Measurements from ENCODE around the gene ACMSD. TPM values are rescaled to one million over a fixed set of nuclear protein-coding genes. Genes with fewer than 3 reads are reported as not detected.

The ACMSD gene
- total and polyA plus RNA-seq, 2 experiments from 2014 or later = 0.11 TPM; not detected in 1

- H3K27ac ChIP-seq (ENCODE audit: low read depth) = no peak overlapping the region
- H3K27me3 ChIP-seq (ENCODE audit: insufficient read depth) = no peaks in the 10 kb centered on the region
- no peaks in the 10 kb centered on the region; the same call in 2 of the 3 replicates for H3K4me1 Mint-ChIP-seq
- H3K4me3 Mint-ChIP-seq = no peak overlapping the region
- no peaks in the 10 kb centered on the region for H3K9me2 ChIP-seq (ENCODE audit: insufficient read depth)
- H3K36me3 Mint-ChIP-seq (ENCODE audit: low read depth) = no peaks in the 10 kb centered on the region
- no peaks in the 10 kb centered on the region for H4K20me1 ChIP-seq (replicated peaks; ENCODE audit: insufficient read depth)
- H3K4me2 ChIP-seq = no peak overlapping the region
- ATAC-seq = no peak
- no peaks in the 10 kb centered on the region for H3F3A ChIP-seq (replicated peaks; ENCODE audit: low read depth)
- H3K27ac Mint-ChIP-seq = no peak overlapping the region
- TF ChIP-seq STAT1 (IDR thresholded peaks at IDR 0.05; ENCODE audit: unreplicated experiment) = no peak
- no peak for TF ChIP-seq REST (IDR thresholded peaks at IDR 0.05; ENCODE audit: unreplicated experiment)
- TF ChIP-seq POLR2AphosphoS5 (IDR thresholded peaks at IDR 0.05; ENCODE audit: low read depth) = no peak
- no peak for TF ChIP-seq ZNF114 (CRISPR knock-in tag; IDR thresholded peaks at IDR 0.05)
- TF ChIP-seq CTCF (conservative IDR thresholded peaks at IDR 0.05; ENCODE audit: low read depth in 2 of 2) = no peak
- no peak for TF ChIP-seq EZH2 (IDR thresholded peaks at IDR 0.05; ENCODE audit: low read depth, unreplicated experiment)
- no peak for TF ChIP-seq JUNB (IDR thresholded peaks at IDR 0.05; ENCODE audit: unreplicated experiment)
- no peak for TF ChIP-seq NANOG (IDR thresholded peaks at IDR 0.05; ENCODE audit: borderline replicate concordance)
- no peak for TF ChIP-seq ZNF331 (CRISPR knock-in tag; IDR thresholded peaks at IDR 0.05; ENCODE audit: low read depth)
- TF ChIP-seq ZNF462 (CRISPR knock-in tag; IDR thresholded peaks at IDR 0.05) = no peak
- no peak for TF ChIP-seq CREB1 (CRISPR knock-in tag; IDR thresholded peaks at IDR 0.05; ENCODE audit: low read depth)
- no peak for TF ChIP-seq EZH2phosphoT487 (IDR thresholded peaks at IDR 0.05; ENCODE audit: unreplicated experiment)
- TF ChIP-seq ETS1 (IDR thresholded peaks at IDR 0.05) = no peak
- H3K79me2 ChIP-seq (replicated peaks; ENCODE audit: insufficient read depth) = no peaks in the 10 kb centered on the region
- no peaks in the 10 kb centered on the region for H3K4me1 ChIP-seq (ENCODE audit: insufficient read depth)
- no peak for DNase-seq (ENCODE audit: low spot score)
- no peak overlapping the region for H3K4me3 ChIP-seq
- H3K27me3 Mint-ChIP-seq (ENCODE audit: insufficient read depth, low read depth, poor library complexity) = no peaks in the 10 kb centered on the region
- no peaks in the 10 kb centered on the region for H3K9me3 Mint-ChIP-seq
- no peak overlapping the region for H2AFZ ChIP-seq
- H3K36me3 ChIP-seq (ENCODE audit: insufficient read depth) = no peaks in the 10 kb centered on the region
These were observed 23.7 kb downstream of the ACMSD start for GRCh38 chr2:134862069-134862468.

Data from GM23338 (cell line).